ENCODE results near the gene IFT172. TPM values are rescaled to one million over a fixed set of nuclear protein-coding genes. Genes with fewer than 3 reads are reported as not detected.

IFT172 gene
- total and polyA plus RNA-seq, 9 donors: 23.9 to 52.1 (median 42.2) TPM

GRCh38 chr2:27495840-27496356 lies 6.4 kb upstream of the IFT172 start:
- Histone ChIP-seq H3K27me3 (no peaks in the 10 kb centered on the region), H3K4me1 (ENCODE audit: insufficient read depth) (peaks cover 3% of the 10 kb centered on the region), H3K27ac (no peak overlapping the region), H3K4me3 (no peak overlapping the region), H3K36me3 (no peaks in the 10 kb centered on the region), H3K9me3 (no peaks in the 10 kb centered on the region)
- DNase-seq: no peak
- 45 to 58% (median 47%) methylated on average over 4 of the region's 4 CpGs for WGBS, 3 donors
- intact Hi-C loops (cut with DNase I): loop anchor here in 1 of 4 donors (10.0 kb wide), 1 partner anchor 89 kb away; the partner anchor contains the start of gene ZNF512
- TF ChIP-seq EP300 (IDR thresholded peaks at IDR 0.05) (no peak), POLR2A (IDR thresholded peaks at IDR 0.05) (no peak)

DNA sequence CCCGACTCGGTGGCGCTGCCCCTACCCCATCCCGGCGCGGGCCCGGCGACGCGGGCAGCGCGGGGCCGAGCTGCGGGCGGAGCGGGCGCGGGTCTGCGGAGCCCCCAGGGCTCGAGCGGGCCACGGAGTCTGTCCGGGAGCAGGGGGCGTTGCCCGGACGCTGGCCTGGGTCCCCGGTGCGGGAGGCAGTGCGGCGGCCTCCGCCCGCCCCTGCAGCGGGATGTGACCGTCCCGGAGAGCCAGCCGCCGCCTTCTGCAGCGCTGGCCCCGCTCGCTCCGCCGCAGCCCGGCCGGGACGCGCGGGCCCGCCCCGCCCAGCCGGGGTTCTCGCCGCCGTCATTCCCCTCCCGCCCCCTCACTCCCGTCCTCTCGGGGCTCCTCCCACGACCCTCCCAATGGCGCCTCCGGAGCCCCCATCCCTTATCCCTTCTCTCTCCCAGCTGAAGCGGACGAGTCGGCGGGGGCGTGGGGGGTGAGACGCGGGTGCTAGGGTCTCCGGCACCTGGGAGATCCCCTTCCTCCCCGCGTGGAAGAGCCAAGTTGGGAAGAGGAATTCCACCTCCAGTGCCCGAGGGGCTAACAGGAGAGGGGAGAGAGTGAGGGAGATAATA lies 5.5 kb upstream of the IFT172 start, which contains the start of gene FNDC4:
Gene FNDC4 (minus strand): TSS at position 257 of the 611 bp plus-strand sequence. CDS start 521 bp downstream, outside the sequence.
- Histone ChIP-seq H3K27ac (peak within 1 kb of the TSS; percentile 93 to 97), H3K4me1 (ENCODE audit: insufficient read depth) (peaks cover 5% of the 10 kb centered on the region), H3K9me3 (no peaks in the 10 kb centered on the region), H3K4me3 (peak within 1 kb of the TSS; percentile 58), H3K27me3 (no peaks in the 10 kb centered on the region), H3K36me3 (no peaks in the 10 kb centered on the region)
- DNase-seq: peak; percentile 38 to 74 (median 64)
- WGBS, 3 donors: 0% methylated on average over 68 to 70 of the region's 70 CpGs
- intact Hi-C loops (cut with DNase I): loop anchor here in 1 of 4 donors (10.0 kb wide), 1 partner anchor 90 kb away; the partner anchor contains the start of gene ZNF512
- TF ChIP-seq CTCF (IDR thresholded peaks at IDR 0.05): no peak
- peak; percentile 61 for TF ChIP-seq POLR2A (IDR thresholded peaks at IDR 0.05)
- no peak for TF ChIP-seq EP300 (IDR thresholded peaks at IDR 0.05)

DNA sequence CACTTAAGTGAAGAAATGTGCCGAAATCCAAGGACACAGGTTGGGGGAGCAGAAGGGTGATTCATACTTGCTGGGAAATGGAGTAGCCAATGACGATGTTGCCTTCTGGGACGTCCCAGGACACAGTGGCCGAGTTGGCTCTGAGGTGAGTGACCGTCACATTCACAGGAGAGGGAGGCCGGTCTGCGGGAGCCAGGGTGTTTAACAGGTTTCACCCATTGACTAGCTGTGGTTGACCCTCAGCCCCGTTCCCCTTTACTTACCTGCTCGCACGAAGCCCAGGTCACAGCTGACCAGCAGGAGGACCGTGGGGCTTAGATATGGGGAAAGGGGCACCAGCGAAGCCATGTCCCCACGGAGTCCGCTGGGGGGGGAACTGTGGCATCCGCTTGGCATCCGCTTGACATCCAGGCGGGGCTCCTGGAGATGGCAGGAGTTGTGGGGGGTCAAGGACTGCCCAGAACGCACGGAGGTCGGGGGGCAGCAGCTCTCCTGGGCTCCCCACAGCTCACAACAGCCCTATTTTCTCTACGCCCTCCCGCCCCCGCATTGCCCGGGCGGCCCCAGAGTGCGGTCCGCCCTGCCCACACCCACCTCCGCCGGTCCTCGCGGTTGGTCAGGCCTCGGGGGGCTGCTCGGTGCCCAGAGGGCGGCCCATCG lies 4.9 kb upstream of the IFT172 start:
- intact Hi-C loops (cut with DNase I): loop anchor here in 1 of 4 donors (10.0 kb wide), 1 partner anchor 90 kb away; the partner anchor contains the start of gene ZNF512
- WGBS, 3 donors: 2 to 15% (median 4%) methylated on average over 17 to 35 of the region's 35 CpGs
- TF ChIP-seq EP300 (IDR thresholded peaks at IDR 0.05) (peak; percentile 99), POLR2A (IDR thresholded peaks at IDR 0.05) (peak; percentile 86), CTCF (IDR thresholded peaks at IDR 0.05) (peak in 1 of 3 donors; percentile 18)
- H3K9me3 ChIP-seq: no peaks in the 10 kb centered on the region
- no peaks in the 10 kb centered on the region for H3K27me3 ChIP-seq
- DNase-seq: peak in 4 of 5 donors; percentile 76 to 82 (median 80)
- no peaks in the 10 kb centered on the region for H3K36me3 ChIP-seq
- H3K4me3 ChIP-seq: peak overlapping the region; percentile 58
- H3K27ac ChIP-seq: peak overlapping the region; percentile 93 to 97
- H3K4me1 ChIP-seq (ENCODE audit: insufficient read depth): peaks cover 5% of the 10 kb centered on the region

GRCh38 chr2:27493948-27494283 lies 4.4 kb upstream of the IFT172 start:
- DNase-seq: peak in 1 of 5 donors; percentile 91
- peaks cover 5% of the 10 kb centered on the region for H3K4me1 ChIP-seq (ENCODE audit: insufficient read depth)
- no peaks in the 10 kb centered on the region for H3K36me3 ChIP-seq
- WGBS, 3 donors: 29 to 54% (median 36%) methylated on average over 13 of the region's 13 CpGs
- TF ChIP-seq POLR2A (IDR thresholded peaks at IDR 0.05) (no peak), EP300 (IDR thresholded peaks at IDR 0.05) (no peak), CTCF (IDR thresholded peaks at IDR 0.05) (no peak)
- no peaks in the 10 kb centered on the region for H3K27me3 ChIP-seq
- no peak overlapping the region for H3K4me3 ChIP-seq
- H3K27ac ChIP-seq: peak overlapping the region; percentile 93 to 97
- no peaks in the 10 kb centered on the region for H3K9me3 ChIP-seq
- intact Hi-C loops (cut with DNase I): loop anchor here in 1 of 4 donors (10.0 kb wide), 1 partner anchor 91 kb away; the partner anchor contains the start of gene ZNF512

Data from ovary (tissue), 9 donors.